ENCODE results near the gene PARD3B.

Gene PARD3B

GRCh38 chr2:205650450-205650849 lies 1105.2 kb downstream of the PARD3B start:
- TF ChIP-seq, protein P1, sequence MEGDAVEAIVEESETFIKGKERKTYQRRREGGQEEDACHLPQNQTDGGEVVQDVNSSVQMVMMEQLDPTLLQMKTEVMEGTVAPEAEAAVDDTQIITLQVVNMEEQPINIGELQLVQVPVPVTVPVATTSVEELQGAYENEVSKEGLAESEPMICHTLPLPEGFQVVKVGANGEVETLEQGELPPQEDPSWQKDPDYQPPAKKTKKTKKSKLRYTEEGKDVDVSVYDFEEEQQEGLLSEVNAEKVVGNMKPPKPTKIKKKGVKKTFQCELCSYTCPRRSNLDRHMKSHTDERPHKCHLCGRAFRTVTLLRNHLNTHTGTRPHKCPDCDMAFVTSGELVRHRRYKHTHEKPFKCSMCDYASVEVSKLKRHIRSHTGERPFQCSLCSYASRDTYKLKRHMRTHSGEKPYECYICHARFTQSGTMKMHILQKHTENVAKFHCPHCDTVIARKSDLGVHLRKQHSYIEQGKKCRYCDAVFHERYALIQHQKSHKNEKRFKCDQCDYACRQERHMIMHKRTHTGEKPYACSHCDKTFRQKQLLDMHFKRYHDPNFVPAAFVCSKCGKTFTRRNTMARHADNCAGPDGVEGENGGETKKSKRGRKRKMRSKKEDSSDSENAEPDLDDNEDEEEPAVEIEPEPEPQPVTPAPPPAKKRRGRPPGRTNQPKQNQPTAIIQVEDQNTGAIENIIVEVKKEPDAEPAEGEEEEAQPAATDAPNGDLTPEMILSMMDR (IDR thresholded peaks at IDR 0.05; ENCODE audit: control insufficient read depth, extremely low read depth, insufficient read depth) = no peak
- DNase-seq (ENCODE audit: low read depth) = no peak
- H3K4me3 ChIP-seq (ENCODE audit: low read depth, low read length) = no peak overlapping the region

DNA sequence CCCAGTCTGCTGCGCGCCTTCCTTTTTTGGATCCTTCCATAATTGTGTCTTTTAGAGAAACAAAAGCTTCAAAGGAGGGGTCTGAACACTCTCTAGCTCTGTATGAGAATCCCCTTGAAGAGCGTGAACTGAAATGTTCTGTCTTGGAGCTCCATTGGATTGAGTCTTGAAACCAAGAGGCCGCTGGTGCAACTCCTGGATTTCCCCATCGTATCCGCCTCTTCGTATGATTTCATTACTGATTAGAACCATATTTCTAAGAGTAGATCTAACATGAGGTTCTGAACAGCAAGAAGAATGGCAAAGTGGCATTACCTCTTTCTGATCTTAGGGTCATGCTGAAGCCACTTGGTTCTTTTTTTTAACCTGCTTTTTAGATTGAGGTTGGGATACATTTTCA lies 1105.7 kb downstream of the PARD3B start:
- no peak overlapping the region for H3K4me3 ChIP-seq (ENCODE audit: low read depth, low read length)
- TF ChIP-seq, protein P1 (IDR thresholded peaks at IDR 0.05; ENCODE audit: control insufficient read depth, extremely low read depth, insufficient read depth) = no peak
- no peak for DNase-seq (ENCODE audit: low read depth)

- H3K4me3 ChIP-seq (ENCODE audit: low read depth, low read length) = no peak overlapping the region
- no peak for DNase-seq (ENCODE audit: low read depth)
- TF ChIP-seq, protein P1 (IDR thresholded peaks at IDR 0.05; ENCODE audit: control insufficient read depth, extremely low read depth, insufficient read depth) = no peak
Observed at GRCh38 chr2:205651719-205652118, 1106.4 kb downstream of the PARD3B start.

DNA sequence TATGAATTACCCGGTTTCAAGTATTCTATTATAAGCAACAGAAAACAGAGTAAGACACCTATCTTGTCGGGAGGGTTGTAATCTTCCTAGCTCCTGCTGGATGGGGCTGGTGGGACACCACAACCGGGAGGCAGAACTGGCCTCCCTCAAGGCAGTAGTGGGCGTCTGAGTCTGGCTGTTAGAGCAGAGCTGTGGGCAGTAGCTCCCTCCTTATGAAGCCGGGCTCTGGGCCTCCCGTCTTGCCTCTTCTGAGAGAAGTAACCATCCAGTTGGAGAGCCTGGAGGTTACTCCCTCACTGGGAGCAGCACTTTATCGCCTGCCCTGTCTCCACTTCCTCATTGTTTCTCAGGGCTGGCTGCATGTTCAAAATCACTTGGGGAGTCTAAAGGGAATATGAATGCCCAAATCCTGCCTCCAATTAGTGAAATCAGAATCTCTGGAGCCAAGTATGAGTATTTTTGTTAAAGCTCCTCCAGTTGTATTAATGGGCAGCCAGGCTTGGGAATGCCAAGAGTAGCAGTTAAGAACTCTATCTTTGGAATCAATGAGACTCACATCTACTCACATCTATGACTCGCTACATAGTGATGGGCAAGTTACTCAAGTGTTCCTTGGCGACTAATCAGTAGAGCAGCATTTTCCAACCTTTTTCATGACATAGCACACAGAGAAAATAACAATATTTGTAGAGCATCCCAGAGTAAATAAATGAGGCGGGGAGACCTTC lies 1109.8 kb downstream of the PARD3B start:
- no peak for DNase-seq (ENCODE audit: low read depth)
- no peak overlapping the region for H3K4me3 ChIP-seq (ENCODE audit: low read depth, low read length)
- TF ChIP-seq, protein P1 (IDR thresholded peaks at IDR 0.05; ENCODE audit: control insufficient read depth, extremely low read depth, insufficient read depth) = no peak

DNA sequence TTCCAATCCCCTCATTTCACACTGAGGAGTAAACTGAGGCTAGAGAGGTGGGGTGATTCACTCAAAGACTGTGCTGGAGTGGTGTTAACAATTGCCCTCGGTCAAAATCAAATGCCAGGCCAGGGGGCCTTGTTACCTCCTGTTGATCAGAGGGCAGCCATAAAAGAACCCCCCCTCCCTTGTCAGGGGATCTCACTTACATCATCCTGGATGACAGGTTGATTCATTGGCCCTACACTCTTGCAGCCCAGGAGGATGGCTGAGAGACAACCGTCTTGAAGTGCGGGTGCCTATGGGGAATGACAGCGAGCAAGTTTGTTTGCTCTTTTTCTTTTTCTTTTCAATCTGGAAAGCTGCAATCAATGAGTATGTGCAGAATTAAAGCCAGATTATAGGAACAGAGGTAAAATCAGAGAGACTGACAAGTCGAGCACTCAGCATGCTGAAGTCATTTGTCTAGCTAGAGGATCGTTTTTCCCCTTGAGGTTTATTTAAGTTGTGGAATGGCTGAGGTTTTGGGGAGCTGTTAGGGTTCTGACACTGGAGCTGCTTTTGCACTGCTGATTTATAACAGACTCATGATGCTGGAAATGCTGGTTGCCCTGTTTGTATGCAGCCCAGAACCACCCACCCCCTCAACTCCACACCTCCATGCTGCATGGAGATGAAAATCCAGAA lies 1110.6 kb downstream of the PARD3B start:
- DNase-seq (ENCODE audit: low read depth) = no peak
- H3K4me3 ChIP-seq (ENCODE audit: low read depth, low read length) = no peak overlapping the region
- TF ChIP-seq, protein P1 (IDR thresholded peaks at IDR 0.05; ENCODE audit: control insufficient read depth, extremely low read depth, insufficient read depth) = no peak

GRCh38 chr2:205656461-205656860 lies 1111.2 kb downstream of the PARD3B start:
- no peak for DNase-seq (ENCODE audit: low read depth)
- TF ChIP-seq, protein P1 (IDR thresholded peaks at IDR 0.05; ENCODE audit: control insufficient read depth, extremely low read depth, insufficient read depth) = no peak
- H3K4me3 ChIP-seq (ENCODE audit: low read depth, low read length) = no peak overlapping the region
